K562 (cell line): ENCODE results near the gene MEAF6.
"Not testable (repeated sequence)": the region's sequence is repeated elsewhere in the genome, so short reads cannot be mapped to it uniquely, and the experiment has no call there.

Source experiments
- BHLHE40 ChIP-seq: IDR thresholded peaks from 2 replicates; pipeline ENCODE4 v1.6.1; 2011; ENCODE audit warnings: low read length, improper control_type of control experiment
- EGR1 ChIP-seq: fragments of 450-650 bp; conservative IDR thresholded peaks from 2 replicates; pipeline ENCODE4 v1.6.1; 2017; ENCODE audit warnings: mild to moderate bottlenecking
- ELF1 ChIP-seq: fragments of 200-800 bp; sonication (Bioruptor generic); IDR thresholded peaks from 2 replicates; pipeline ENCODE4 v1.6.1; 2016; ENCODE audit warnings: missing genetic modification characterization, missing compliant biosample characterization
- NFIC ChIP-seq: fragments of 450-650 bp; IDR thresholded peaks from 2 replicates; pipeline ENCODE4 v1.6.1; 2017; ENCODE audit warnings: mild to moderate bottlenecking, inconsistent platforms
- POLR2AphosphoS5 ChIP-seq: IDR thresholded peaks from 2 replicates; pipeline ENCODE4 v1.6.1; 2011; ENCODE audit warnings: mild to moderate bottlenecking, low read depth, low read length, moderate library complexity; ENCODE audit not compliant: control insufficient read depth, insufficient read depth
- REST ChIP-seq, 2 experiments: fragments of 450-650 bp; formaldehyde crosslinking in 1 of 2; IDR thresholded peaks; 2 replicates each; pipeline versions ENCODE4 v1.4.0 to v1.6.1; 2014 to 2020; ENCODE audit warnings: mild to moderate bottlenecking in 2 of 2, borderline replicate concordance in 1 of 2, low read depth in 1 of 2
- UBTF ChIP-seq, 2 experiments: IDR thresholded peaks; 2 replicates each; pipeline ENCODE4 v1.6.1; 2012; ENCODE audit warnings: improper control_type of control experiment in 2 of 2, low read depth in 2 of 2, low read length in 2 of 2, borderline replicate concordance in 1 of 2
- YY1 ChIP-seq, 3 experiments: IDR thresholded peaks; 2 replicates each; pipeline ENCODE4 v1.6.1; 2011; ENCODE audit warnings: low read length in 2 of 3, mild to moderate bottlenecking in 2 of 3, moderate library complexity in 2 of 3, borderline replicate concordance in 1 of 3, control low read depth in 1 of 3, low read depth in 1 of 3; ENCODE audit not compliant: insufficient read depth in 3 of 3, insufficient replicate concordance in 2 of 3, control insufficient read depth in 1 of 3, insufficient read length in 1 of 3; ENCODE audit errors: extremely low read depth in 1 of 3
- ZNF217 ChIP-seq: sonication (generic); formaldehyde crosslinking; IDR thresholded peaks from 2 replicates; pipeline ENCODE4 v1.8.0; 2022; ENCODE audit warnings: mild to moderate bottlenecking, missing genetic modification reagents
- ZNF263 ChIP-seq: sonication (generic); formaldehyde crosslinking; IDR thresholded peaks from 2 replicates; pipeline ENCODE4 v1.8.0; 2022; ENCODE audit warnings: mild to moderate bottlenecking, missing genetic modification reagents, borderline replicate concordance
- ZNF280A ChIP-seq: fragments of 450-650 bp; IDR thresholded peaks from 2 replicates; pipeline ENCODE4 v1.6.1; 2018; ENCODE audit warnings: mild to moderate bottlenecking, low read depth; ENCODE audit not compliant: partially characterized antibody

- not testable (repeated sequence) for TF ChIP-seq ZNF280A; POLR2AphosphoS5; UBTF (IDR thresholded peaks at IDR 0.05; ENCODE audit: borderline replicate concordance in 1 of 2, low read depth in 2 of 2, low read length in 2 of 2); ELF1 (tag); EGR1; YY1 (IDR thresholded peaks at IDR 0.05; ENCODE audit: borderline replicate concordance in 1 of 3, control insufficient read depth in 1 of 3, extremely low read depth in 1 of 3, insufficient read depth in 3 of 3, insufficient read length in 1 of 3, insufficient replicate concordance in 2 of 3, low read depth in 1 of 3, low read length in 2 of 3); BHLHE40; ZNF263; REST (IDR thresholded peaks at IDR 0.05; ENCODE audit: borderline replicate concordance); REST (CRISPR knock-in tag; IDR thresholded peaks at IDR 0.05; ENCODE audit: low read depth); ZNF217 (CRISPR knock-in tag); NFIC
Observed at GRCh38 chr1:37532418-37533156, 18.0 kb upstream of the MEAF6 start.
